ENCODE results near the gene OR56A4.
"Not testable (repeated sequence)": the region's sequence is repeated elsewhere in the genome, so short reads cannot be mapped to it uniquely, and the experiment has no call there.

OR56A4 gene

GRCh38 chr11:5992604-5993251, 14.0 kb downstream of the OR56A4 start:
- no peak for TF ChIP-seq JUND (IDR thresholded peaks at IDR 0.05; ENCODE audit: low read depth)
- DNase-seq (ENCODE audit: low read depth in 1 of 2, low spot score in 1 of 2): peak; percentile 11 to 31
- in situ Hi-C loops (cut with HindIII; ENCODE audit: low pct_unique_long_range_greater_than_20kb, low sequenced_read_pairs): no loop called here

GRCh38 chr11:5992150-5992549, 14.6 kb downstream of the OR56A4 start:
- in situ Hi-C loops (cut with HindIII; ENCODE audit: low pct_unique_long_range_greater_than_20kb, low sequenced_read_pairs): no loop called here
- DNase-seq (ENCODE audit: low read depth in 1 of 2, low spot score in 1 of 2): no peak
- no peak for TF ChIP-seq JUND (IDR thresholded peaks at IDR 0.05; ENCODE audit: low read depth)

GRCh38 chr11:5989203-5989602, 17.5 kb downstream of the OR56A4 start:
- TF ChIP-seq JUND (IDR thresholded peaks at IDR 0.05; ENCODE audit: low read depth): no peak
- DNase-seq (ENCODE audit: low read depth in 1 of 2, low spot score in 1 of 2): peak; percentile 2 to 69
- in situ Hi-C loops (cut with HindIII; ENCODE audit: low pct_unique_long_range_greater_than_20kb, low sequenced_read_pairs): no loop called here

- no peak for DNase-seq (ENCODE audit: low read depth in 1 of 2, low spot score in 1 of 2)
- no peak for TF ChIP-seq JUND (IDR thresholded peaks at IDR 0.05; ENCODE audit: low read depth)
- in situ Hi-C loops (cut with HindIII; ENCODE audit: low pct_unique_long_range_greater_than_20kb, low sequenced_read_pairs): no loop called here
Observed at GRCh38 chr11:5986885-5987284, 19.9 kb downstream of the OR56A4 start, which contains the start of gene OR52L1. Gene OR52L1, minus strand, starts transcription at chr11:5986985. Its CDS starts 55 bp downstream, at chr11:5986930.

- no peak for DNase-seq (ENCODE audit: low read depth in 1 of 2, low spot score in 1 of 2)
- no peak for TF ChIP-seq JUND (IDR thresholded peaks at IDR 0.05; ENCODE audit: low read depth)
- in situ Hi-C loops (cut with HindIII; ENCODE audit: low pct_unique_long_range_greater_than_20kb, low sequenced_read_pairs): no loop called here
Observed at GRCh38 chr11:5983443-5983842, 23.3 kb downstream of the OR56A4 start.

- in situ Hi-C loops (cut with HindIII; ENCODE audit: low pct_unique_long_range_greater_than_20kb, low sequenced_read_pairs): no loop called here
- DNase-seq (ENCODE audit: low read depth in 1 of 2, low spot score in 1 of 2): no peak
- TF ChIP-seq JUND (IDR thresholded peaks at IDR 0.05; ENCODE audit: low read depth): no peak
Observed at GRCh38 chr11:5973530-5973929, 33.2 kb downstream of the OR56A4 start.

- TF ChIP-seq JUND (IDR thresholded peaks at IDR 0.05; ENCODE audit: low read depth): no peak
- in situ Hi-C loops (cut with HindIII; ENCODE audit: low pct_unique_long_range_greater_than_20kb, low sequenced_read_pairs): no loop called here
Observed at GRCh38 chr11:5968394-5968793, 38.4 kb downstream of the OR56A4 start, which contains the start of gene OR56A5. Gene OR56A5, minus strand, starts transcription at chr11:5968494. Its CDS starts 0 bp downstream, at chr11:5968494.

GRCh38 chr11:5967708-5968107, 39.0 kb downstream of the OR56A4 start:
- TF ChIP-seq JUND (IDR thresholded peaks at IDR 0.05; ENCODE audit: low read depth): no peak
- in situ Hi-C loops (cut with HindIII; ENCODE audit: low pct_unique_long_range_greater_than_20kb, low sequenced_read_pairs): no loop called here
- DNase-seq (ENCODE audit: low read depth in 1 of 2, low spot score in 1 of 2): no peak

More at GRCh38 chr11:5968394-5968793, 38.4 kb downstream of the OR56A4 start, which contains the start of gene OR56A5:
- DNase-seq (ENCODE audit: low read depth in 1 of 2, low spot score in 1 of 2): no peak

GRCh38 chr11:5966958-5967357, 39.8 kb downstream of the OR56A4 start:
- no peak for DNase-seq (ENCODE audit: low read depth in 1 of 2, low spot score in 1 of 2)
- in situ Hi-C loops (cut with HindIII; ENCODE audit: low pct_unique_long_range_greater_than_20kb, low sequenced_read_pairs): no loop called here
- TF ChIP-seq JUND (IDR thresholded peaks at IDR 0.05; ENCODE audit: low read depth): no peak

GRCh38 chr11:5960704-5961320, 45.9 kb downstream of the OR56A4 start:
- in situ Hi-C loops (cut with HindIII; ENCODE audit: low pct_unique_long_range_greater_than_20kb, low sequenced_read_pairs); DNase-seq (ENCODE audit: low read depth in 1 of 2, low spot score in 1 of 2): not testable (repeated sequence)

- no peak for TF ChIP-seq JUND (IDR thresholded peaks at IDR 0.05; ENCODE audit: low read depth)
- in situ Hi-C loops (cut with HindIII; ENCODE audit: low pct_unique_long_range_greater_than_20kb, low sequenced_read_pairs): no loop called here
- no peak for DNase-seq (ENCODE audit: low read depth in 1 of 2, low spot score in 1 of 2)
Observed at GRCh38 chr11:5955586-5955985, 51.2 kb downstream of the OR56A4 start.

All from T47D (cell line).